ENCODE data around the gene L3MBTL3.

Gene L3MBTL3

GRCh38 chr6:130018292-130018743 is at the start of gene L3MBTL3:
TSS of gene L3MBTL3 (plus strand) at chr6:130018581. CDS start at chr6:130042700, 24,119 bp downstream.
- peak; percentile 62 for DNase-seq

DNA sequence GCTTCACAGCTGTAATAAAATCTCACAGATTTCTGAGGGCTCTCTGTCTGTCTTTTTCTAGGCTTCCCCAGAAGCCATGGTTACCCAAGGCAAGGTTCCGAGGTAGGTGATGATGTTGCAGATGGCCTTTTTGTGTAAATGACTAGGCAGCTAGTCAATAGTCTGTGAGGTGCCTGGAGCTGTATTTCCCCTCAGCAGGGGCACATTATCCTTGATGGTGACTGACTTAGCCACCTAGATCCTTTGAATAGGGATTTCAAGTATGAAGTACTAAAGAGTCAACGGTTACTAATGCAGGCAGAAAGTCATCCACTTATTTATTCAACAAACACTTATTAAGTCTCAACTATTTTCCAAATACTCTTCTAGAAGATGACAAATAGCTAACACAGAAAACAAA is 49.3 kb upstream of the L3MBTL3 start:
- DNase-seq = no peak

GRCh38 chr6:129976110-129976509 is 42.3 kb upstream of the L3MBTL3 start:
- no peak for DNase-seq

GRCh38 chr6:129978148-129978916 is 40.0 kb upstream of the L3MBTL3 start:
- no peak for DNase-seq

DNA sequence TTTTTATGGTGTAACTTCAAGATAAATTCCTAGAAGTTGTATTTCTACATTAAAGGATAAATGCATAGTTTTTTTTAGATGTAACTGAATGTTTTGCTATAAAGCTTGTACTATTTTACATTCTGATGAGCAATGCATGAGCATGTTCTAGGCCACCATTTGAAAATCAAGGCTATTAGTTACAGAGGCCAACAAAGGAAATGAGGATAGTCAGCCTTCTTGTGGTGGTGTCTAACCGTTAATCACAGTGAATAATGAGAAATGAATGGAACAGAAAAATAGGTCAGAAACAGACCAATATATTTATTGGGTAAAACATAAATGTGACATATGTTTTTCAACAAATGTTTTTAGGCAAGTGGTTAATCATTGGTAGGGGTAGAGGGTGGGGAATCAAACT is 37.6 kb upstream of the L3MBTL3 start:
- no peak for DNase-seq

- DNase-seq = no peak
Measured at GRCh38 chr6:129981598-129981997, 36.8 kb upstream of the L3MBTL3 start.

- no peak for DNase-seq
Measured at GRCh38 chr6:129989396-129989795, 29.0 kb upstream of the L3MBTL3 start.

GRCh38 chr6:129992881-129993280 is 25.5 kb upstream of the L3MBTL3 start:
- DNase-seq = no peak

GRCh38 chr6:129994410-129994809 is 24.0 kb upstream of the L3MBTL3 start:
- no peak for DNase-seq

DNA sequence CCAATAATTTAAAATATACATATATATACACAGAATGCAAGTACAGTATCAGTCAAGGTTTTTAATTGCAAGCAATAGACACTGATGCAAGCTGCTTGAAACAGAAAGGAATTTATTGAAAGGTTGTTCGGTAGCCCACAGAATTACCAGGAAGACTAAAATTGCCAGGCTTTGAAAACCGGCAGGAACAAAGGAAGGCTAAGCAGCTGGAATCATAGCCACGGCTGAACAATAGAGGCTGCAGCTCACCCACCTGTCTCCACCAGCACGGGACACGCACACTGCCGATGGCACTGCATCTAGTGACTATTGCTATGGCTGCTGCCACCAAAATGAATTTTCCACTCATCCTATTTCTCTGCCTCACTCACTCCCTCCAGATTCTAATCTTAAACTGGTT is 22.0 kb upstream of the L3MBTL3 start:
- DNase-seq = no peak

DNA sequence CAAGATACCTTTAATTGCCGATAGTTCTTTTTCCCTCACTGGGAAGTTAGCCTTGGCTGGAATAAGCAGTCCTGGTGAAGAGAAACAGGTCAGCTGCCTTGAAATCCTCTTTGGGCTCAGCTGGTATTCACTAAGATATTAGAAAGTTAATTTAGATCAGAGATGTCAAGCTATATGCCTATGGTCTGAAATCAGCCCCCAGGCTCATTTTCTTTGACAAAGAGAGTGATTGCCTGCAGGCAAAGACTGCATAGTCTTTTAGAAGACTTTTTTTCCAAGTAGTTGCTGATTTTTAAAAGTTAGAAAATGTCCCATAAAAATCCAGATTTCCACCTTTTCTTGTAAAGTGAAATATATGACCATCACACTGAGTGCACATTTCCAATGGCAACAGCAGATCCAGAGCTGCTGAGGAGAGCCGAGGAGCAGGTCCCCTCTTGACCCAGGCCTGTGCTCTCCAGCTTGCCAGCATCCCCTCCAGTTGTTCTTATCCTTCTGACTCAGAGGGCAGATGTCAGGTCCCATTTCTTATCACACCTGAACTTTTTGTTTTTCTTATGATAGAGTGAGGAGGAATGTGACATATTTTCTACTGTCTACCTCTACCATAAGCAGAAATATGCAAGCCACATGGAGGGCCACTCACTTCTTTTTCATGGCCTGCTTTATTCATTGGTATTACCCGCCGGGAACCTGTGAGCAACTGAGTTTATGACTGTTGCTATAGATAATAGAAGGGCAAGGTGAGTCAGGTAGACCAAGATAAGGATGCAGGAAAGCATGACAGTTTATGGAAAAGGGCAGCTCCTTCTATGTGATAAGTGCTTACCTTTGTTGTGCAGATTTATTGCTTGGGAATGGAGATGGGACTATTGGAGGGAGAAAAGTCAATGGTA is 17.6 kb upstream of the L3MBTL3 start:
- no peak for DNase-seq

GRCh38 chr6:130008236-130008873 is 10.0 kb upstream of the L3MBTL3 start:
- DNase-seq = no peak

GRCh38 chr6:130009146-130009545 is 9.2 kb upstream of the L3MBTL3 start:
- no peak for DNase-seq

GRCh38 chr6:130010387-130010786 is 8.0 kb upstream of the L3MBTL3 start:
- DNase-seq = no peak

DNA sequence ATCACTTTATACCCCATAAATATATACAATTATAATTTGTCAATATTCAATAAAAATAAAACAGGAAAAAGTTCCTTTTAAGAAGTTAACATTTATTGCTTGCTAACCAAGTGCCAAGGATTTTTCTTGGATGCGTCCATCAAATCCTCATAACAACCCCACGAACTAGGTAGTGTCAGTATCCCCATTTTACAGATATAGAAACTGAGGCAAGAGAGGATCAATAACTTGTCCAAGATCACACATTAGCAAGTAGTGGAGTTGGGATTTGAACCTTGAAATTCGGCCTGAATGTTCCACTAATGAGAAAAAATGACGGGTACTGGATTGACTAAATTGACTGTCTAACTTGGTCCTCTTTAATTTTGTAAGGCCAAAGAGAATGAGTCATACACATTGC is 5.7 kb upstream of the L3MBTL3 start:
- DNase-seq = no peak

GRCh38 chr6:130018744-130019325 is 454 bp downstream of the L3MBTL3 start:
- DNase-seq = no peak

- no peak for DNase-seq
Measured at GRCh38 chr6:130019326-130020072, 1.1 kb downstream of the L3MBTL3 start.

GRCh38 chr6:130020073-130020906 is 1.9 kb downstream of the L3MBTL3 start:
- DNase-seq = no peak

- DNase-seq = peak; percentile 32
Measured at GRCh38 chr6:130020907-130021629, 2.7 kb downstream of the L3MBTL3 start.

GRCh38 chr6:130026859-130027258 is 8.5 kb downstream of the L3MBTL3 start:
- DNase-seq = no peak

- no peak for DNase-seq
Measured at GRCh38 chr6:130027948-130028347, 9.6 kb downstream of the L3MBTL3 start.
